Measurements from ENCODE around the gene FRAS1.

DNA sequence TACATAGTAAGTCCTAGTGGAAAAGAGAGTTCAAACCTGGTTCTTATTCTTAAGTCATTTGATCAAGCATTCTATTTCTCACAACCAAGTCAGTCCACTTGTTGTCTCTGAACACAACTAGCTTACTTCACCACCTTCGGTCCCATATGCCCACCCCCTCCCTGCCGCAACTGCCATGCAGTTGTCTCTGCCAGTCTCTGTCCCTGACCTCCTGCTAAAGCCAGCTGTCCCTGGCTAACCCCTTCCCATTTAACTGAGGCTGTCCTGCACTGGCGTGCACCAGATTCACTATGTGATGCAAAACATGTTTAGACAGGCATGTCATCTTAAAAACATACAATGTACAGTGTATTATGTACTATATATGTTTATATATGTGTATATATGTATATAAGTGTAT lies 12.7 kb downstream of the FRAS1 start:
- TF ChIP-seq, protein P1, sequence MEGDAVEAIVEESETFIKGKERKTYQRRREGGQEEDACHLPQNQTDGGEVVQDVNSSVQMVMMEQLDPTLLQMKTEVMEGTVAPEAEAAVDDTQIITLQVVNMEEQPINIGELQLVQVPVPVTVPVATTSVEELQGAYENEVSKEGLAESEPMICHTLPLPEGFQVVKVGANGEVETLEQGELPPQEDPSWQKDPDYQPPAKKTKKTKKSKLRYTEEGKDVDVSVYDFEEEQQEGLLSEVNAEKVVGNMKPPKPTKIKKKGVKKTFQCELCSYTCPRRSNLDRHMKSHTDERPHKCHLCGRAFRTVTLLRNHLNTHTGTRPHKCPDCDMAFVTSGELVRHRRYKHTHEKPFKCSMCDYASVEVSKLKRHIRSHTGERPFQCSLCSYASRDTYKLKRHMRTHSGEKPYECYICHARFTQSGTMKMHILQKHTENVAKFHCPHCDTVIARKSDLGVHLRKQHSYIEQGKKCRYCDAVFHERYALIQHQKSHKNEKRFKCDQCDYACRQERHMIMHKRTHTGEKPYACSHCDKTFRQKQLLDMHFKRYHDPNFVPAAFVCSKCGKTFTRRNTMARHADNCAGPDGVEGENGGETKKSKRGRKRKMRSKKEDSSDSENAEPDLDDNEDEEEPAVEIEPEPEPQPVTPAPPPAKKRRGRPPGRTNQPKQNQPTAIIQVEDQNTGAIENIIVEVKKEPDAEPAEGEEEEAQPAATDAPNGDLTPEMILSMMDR (IDR thresholded peaks at IDR 0.05): no peak
- TF ChIP-seq, protein P2, sequence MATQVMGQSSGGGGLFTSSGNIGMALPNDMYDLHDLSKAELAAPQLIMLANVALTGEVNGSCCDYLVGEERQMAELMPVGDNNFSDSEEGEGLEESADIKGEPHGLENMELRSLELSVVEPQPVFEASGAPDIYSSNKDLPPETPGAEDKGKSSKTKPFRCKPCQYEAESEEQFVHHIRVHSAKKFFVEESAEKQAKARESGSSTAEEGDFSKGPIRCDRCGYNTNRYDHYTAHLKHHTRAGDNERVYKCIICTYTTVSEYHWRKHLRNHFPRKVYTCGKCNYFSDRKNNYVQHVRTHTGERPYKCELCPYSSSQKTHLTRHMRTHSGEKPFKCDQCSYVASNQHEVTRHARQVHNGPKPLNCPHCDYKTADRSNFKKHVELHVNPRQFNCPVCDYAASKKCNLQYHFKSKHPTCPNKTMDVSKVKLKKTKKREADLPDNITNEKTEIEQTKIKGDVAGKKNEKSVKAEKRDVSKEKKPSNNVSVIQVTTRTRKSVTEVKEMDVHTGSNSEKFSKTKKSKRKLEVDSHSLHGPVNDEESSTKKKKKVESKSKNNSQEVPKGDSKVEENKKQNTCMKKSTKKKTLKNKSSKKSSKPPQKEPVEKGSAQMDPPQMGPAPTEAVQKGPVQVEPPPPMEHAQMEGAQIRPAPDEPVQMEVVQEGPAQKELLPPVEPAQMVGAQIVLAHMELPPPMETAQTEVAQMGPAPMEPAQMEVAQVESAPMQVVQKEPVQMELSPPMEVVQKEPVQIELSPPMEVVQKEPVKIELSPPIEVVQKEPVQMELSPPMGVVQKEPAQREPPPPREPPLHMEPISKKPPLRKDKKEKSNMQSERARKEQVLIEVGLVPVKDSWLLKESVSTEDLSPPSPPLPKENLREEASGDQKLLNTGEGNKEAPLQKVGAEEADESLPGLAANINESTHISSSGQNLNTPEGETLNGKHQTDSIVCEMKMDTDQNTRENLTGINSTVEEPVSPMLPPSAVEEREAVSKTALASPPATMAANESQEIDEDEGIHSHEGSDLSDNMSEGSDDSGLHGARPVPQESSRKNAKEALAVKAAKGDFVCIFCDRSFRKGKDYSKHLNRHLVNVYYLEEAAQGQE (IDR thresholded peaks at IDR 0.05; ENCODE audit: insufficient read depth in 1 of 2, low read depth in 2 of 2, low read length in 1 of 2): no peak
- TF ChIP-seq POLR2AphosphoS5 (IDR thresholded peaks at IDR 0.05; ENCODE audit: low read depth, low read length) (no peak), SIN3A (IDR thresholded peaks at IDR 0.05; ENCODE audit: borderline replicate concordance, insufficient read depth, low read depth, low read length) (no peak), TCF7L2 (IDR thresholded peaks at IDR 0.05; ENCODE audit: low read depth, low read length) (no peak)

All from Panc1 (cell line).